IPS-20b (cell line): Measurements from ENCODE around the gene THUMPD3.

ENCODE experiments used
- H3K27ac ChIP-seq: one replicate; pipeline ENCODE4 v1.5.1; 2013; ENCODE audit warnings: low read length
- H3K27me3 ChIP-seq: 2 replicates; pipeline ENCODE4 v1.6.1; 2013; ENCODE audit warnings: mild to moderate bottlenecking, low read length, inconsistent platforms; ENCODE audit not compliant: insufficient read depth
- H3K36me3 ChIP-seq: 2 replicates; pipeline ENCODE4 v1.6.1; 2013; ENCODE audit warnings: low read depth, mild to moderate bottlenecking, inconsistent platforms, low read length, moderate library complexity; ENCODE audit not compliant: insufficient read depth
- H3K4me1 ChIP-seq: 2 replicates; pipeline ENCODE4 v1.6.1; 2013; ENCODE audit warnings: mild to moderate bottlenecking, control low read depth, inconsistent platforms, low read length, moderate library complexity; ENCODE audit not compliant: insufficient read depth
- H3K4me3 ChIP-seq: 2 replicates; pipeline ENCODE4 v1.5.1; 2013; ENCODE audit warnings: mild to moderate bottlenecking, low read length, inconsistent platforms
- H3K9ac ChIP-seq: 2 replicates; pipeline ENCODE4 v1.6.1; 2013; ENCODE audit warnings: low read depth, mild to moderate bottlenecking, inconsistent platforms, low read length, moderate library complexity
- H3K9me3 ChIP-seq: 2 replicates; pipeline ENCODE4 v1.6.1; 2013; ENCODE audit warnings: mild to moderate bottlenecking, low read depth, low read length, inconsistent platforms; ENCODE audit not compliant: insufficient read depth

THUMPD3 gene

DNA sequence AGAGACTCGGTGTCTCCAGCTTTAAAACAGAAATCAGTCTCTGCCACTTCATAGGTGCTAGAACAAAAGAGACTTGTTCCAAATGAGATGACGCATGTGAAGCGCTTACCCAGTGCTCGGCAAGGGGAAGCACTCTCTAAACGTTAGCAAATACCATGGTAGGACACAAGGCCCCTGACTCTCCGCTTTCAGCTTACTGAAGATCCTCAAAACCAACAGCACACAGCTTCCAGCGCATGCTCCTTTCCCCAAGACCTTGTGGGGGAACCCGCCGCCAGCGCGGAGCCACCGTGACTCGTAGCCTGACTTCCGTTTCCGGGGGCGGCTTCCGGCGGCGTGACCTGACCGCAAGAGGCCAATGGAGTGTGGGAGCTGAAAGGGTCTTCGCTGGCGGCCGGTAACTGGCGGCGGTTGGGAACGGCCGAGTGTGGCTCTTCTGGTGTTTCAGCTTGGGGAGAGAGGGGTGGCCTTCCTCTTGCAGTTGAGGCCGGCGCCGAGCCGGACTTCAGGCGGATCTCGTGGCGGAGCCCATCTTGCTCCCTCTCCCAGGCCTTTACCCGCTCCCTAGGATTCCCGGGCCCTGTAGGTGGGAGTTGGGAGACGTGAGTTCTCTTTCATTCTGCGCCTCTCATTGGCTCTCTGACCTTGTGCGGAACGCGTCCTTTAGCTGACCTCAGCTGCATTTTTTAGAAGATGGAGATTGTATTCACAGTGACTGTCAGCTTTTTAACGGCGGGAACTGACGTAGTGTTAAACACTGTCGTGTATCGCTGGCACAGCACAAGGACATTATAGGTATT, at the start of gene THUMPD3:
Gene THUMPD3, plus strand, starts transcription at position 324 of the 800 bp plus-strand sequence. CDS start 2,015 bp downstream, outside the sequence.
- peak within 1 kb of the TSS; percentile 91 for H3K4me3 ChIP-seq
- no peaks in the 10 kb centered on the region for H3K9me3 ChIP-seq
- H3K36me3 ChIP-seq, result peaks cover 33% of the 10 kb centered on the region
- peak within 1 kb of the TSS; percentile 94 for H3K9ac ChIP-seq
- H3K27me3 ChIP-seq, result no peaks in the 10 kb centered on the region
- H3K27ac ChIP-seq, result peak within 1 kb of the TSS; percentile 70
- H3K4me1 ChIP-seq, result peaks cover 13% of the 10 kb centered on the region

GRCh38 chr3:9314796-9315195, 48.1 kb upstream of the THUMPD3 start:
- Histone ChIP-seq H3K4me1 (peaks cover 14% of the 10 kb centered on the region; the same call in 1 of the 2 replicates), H3K9me3 (no peaks in the 10 kb centered on the region), H3K9ac (no peak overlapping the region), H3K27me3 (no peaks in the 10 kb centered on the region; the same call in 1 of the 2 replicates), H3K4me3 (no peak overlapping the region), H3K27ac (no peak overlapping the region), H3K36me3 (no peaks in the 10 kb centered on the region)

GRCh38 chr3:9316881-9317361, 45.9 kb upstream of the THUMPD3 start:
- Histone ChIP-seq H3K4me1 (peaks cover 14% of the 10 kb centered on the region; the same call in 1 of the 2 replicates), H3K27me3 (no peaks in the 10 kb centered on the region; the same call in 1 of the 2 replicates), H3K9ac (peak overlapping the region; percentile 71; the same call in 1 of the 2 replicates), H3K27ac (peak overlapping the region; percentile 63), H3K9me3 (no peaks in the 10 kb centered on the region), H3K4me3 (peak overlapping the region; percentile 48), H3K36me3 (no peaks in the 10 kb centered on the region)

DNA sequence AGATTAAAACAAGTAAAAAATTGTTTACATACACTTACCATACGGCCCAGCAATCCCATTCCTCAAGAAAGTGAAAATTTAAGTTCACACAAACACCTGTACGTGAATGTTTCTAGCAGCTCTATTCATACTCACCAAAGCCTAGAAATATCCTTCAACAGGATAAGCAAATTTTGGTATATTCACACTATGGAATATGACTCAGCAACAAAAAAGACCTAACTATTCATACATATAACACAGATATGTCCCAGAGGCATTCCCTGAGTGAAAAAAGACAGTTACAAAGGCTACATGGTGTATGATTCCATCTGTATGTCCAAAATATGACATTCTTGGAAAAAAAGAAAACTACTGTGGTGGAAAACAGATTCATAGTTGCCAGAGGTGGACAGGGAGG, 40.1 kb upstream of the THUMPD3 start:
- no peaks in the 10 kb centered on the region for H3K27me3 ChIP-seq
- H3K4me3 ChIP-seq, result no peak overlapping the region
- no peak overlapping the region for H3K27ac ChIP-seq
- no peaks in the 10 kb centered on the region for H3K36me3 ChIP-seq
- no peak overlapping the region for H3K9ac ChIP-seq
- no peaks in the 10 kb centered on the region; the same call in 1 of the 2 replicates for H3K4me1 ChIP-seq
- peaks cover 19% of the 10 kb centered on the region for H3K9me3 ChIP-seq

GRCh38 chr3:9324944-9325343, 37.9 kb upstream of the THUMPD3 start:
- H3K36me3 ChIP-seq, result no peaks in the 10 kb centered on the region

GRCh38 chr3:9327578-9327977, 35.3 kb upstream of the THUMPD3 start:
- no peaks in the 10 kb centered on the region for H3K4me1 ChIP-seq
- H3K9ac ChIP-seq, result no peak overlapping the region
- H3K9me3 ChIP-seq, result peaks cover 36% of the 10 kb centered on the region
- no peak overlapping the region for H3K27ac ChIP-seq
- H3K27me3 ChIP-seq, result no peaks in the 10 kb centered on the region
- H3K36me3 ChIP-seq, result no peaks in the 10 kb centered on the region
- no peak overlapping the region for H3K4me3 ChIP-seq

More at GRCh38 chr3:9324944-9325343, 37.9 kb upstream of the THUMPD3 start:
- no peaks in the 10 kb centered on the region for H3K27me3 ChIP-seq
- no peaks in the 10 kb centered on the region for H3K4me1 ChIP-seq
- no peak overlapping the region for H3K27ac ChIP-seq
- no peak overlapping the region for H3K9ac ChIP-seq
- no peak overlapping the region for H3K4me3 ChIP-seq
- H3K9me3 ChIP-seq, result peaks cover 28% of the 10 kb centered on the region

DNA sequence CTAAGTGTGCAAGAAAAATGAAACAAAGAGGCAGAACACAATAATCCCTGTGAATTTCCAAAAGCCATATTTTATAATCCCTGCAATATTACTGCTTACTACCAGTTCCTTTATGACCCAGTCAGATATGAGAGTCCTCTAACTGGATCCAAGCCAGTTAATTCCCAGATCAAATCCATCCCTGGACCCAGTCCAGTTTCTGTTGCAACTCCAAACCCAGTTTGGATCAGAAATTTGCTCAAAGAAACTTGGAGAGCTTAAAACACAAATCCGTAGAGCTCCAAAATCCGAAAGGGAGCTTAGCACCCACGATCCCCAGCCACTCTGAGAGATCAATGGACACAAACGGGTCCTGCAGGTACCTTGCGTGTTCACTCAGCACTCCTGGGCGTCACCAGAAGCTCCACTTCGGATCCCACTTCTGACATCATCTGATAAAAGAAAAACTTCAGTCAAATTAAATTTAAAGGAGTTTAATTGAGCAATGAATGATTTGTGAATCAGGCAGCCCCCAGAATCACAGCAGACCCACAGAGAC, 32.6 kb upstream of the THUMPD3 start:
- H3K9me3 ChIP-seq, result peaks cover 33% of the 10 kb centered on the region

DNA sequence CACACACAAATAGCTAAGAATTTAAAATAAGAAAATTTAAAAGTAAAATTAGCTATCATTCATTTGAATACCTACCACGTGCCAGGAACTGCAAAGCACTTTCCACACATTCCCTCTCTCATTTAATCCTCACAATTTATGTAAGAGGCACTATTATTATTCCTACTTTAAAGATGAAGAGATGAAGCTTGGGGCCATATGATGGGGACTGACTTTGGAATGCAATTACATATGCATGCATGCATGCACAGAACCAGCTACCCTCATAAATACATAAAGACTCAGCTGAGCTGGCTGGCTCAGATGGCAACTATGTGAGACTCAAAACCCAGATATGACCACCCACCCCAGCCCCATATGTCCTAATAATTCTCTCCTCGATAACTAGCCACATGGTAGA, 31.7 kb upstream of the THUMPD3 start:
- no peak overlapping the region for H3K4me3 ChIP-seq
- H3K36me3 ChIP-seq, result no peaks in the 10 kb centered on the region
- H3K4me1 ChIP-seq, result peaks cover 6% of the 10 kb centered on the region; the same call in 1 of the 2 replicates
- H3K27me3 ChIP-seq, result no peaks in the 10 kb centered on the region
- no peak overlapping the region for H3K27ac ChIP-seq
- peaks cover 30% of the 10 kb centered on the region for H3K9me3 ChIP-seq
- H3K9ac ChIP-seq, result no peak overlapping the region

More for the DNA sequence above, 32.6 kb upstream of the THUMPD3 start:
- Histone ChIP-seq H3K36me3 (no peaks in the 10 kb centered on the region), H3K4me3 (no peak overlapping the region), H3K4me1 (peaks cover 6% of the 10 kb centered on the region; the same call in 1 of the 2 replicates), H3K27me3 (no peaks in the 10 kb centered on the region), H3K9ac (no peak overlapping the region), H3K27ac (no peak overlapping the region)

GRCh38 chr3:9332250-9333030, 30.4 kb upstream of the THUMPD3 start:
- H3K9me3 ChIP-seq, result peaks cover 20% of the 10 kb centered on the region
- no peak overlapping the region for H3K27ac ChIP-seq
- H3K27me3 ChIP-seq, result no peaks in the 10 kb centered on the region
- H3K4me3 ChIP-seq, result no peak overlapping the region
- H3K9ac ChIP-seq, result no peak overlapping the region
- H3K36me3 ChIP-seq, result no peaks in the 10 kb centered on the region
- H3K4me1 ChIP-seq, result peaks cover 6% of the 10 kb centered on the region; the same call in 1 of the 2 replicates

DNA sequence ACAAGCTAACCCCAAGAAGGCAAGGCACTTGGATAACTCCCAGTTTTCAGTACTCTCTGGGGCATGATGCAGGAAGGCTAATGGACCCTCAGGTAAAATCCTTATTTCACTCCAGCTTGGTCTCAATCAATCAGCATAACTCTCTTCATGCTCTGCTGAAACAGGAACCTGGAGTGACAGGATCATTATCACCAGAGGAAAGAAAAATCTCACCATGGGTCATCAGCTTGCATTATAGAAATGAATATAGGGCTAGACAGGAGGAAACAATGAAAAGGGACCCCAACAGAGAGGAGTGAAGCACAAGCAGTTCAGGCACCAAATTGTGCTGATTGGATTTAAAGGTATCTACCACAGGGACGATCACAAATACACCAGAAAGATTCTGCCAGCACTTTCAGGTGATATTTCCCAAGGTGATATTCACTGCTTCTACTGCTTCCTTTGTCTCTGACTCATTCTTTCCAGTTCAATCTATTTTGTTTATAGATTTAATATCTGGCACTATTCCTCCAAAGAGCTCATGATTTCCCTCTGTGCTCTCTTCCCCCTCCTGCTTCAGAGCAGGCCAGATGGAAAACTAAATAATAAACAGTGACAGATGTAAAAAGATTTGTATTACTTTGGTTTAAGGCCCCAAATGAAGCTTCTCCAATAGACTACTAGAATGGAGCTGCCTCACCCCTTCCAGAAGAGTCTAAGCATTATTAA, 22.9 kb upstream of the THUMPD3 start:
- no peak overlapping the region for H3K27ac ChIP-seq
- no peak overlapping the region for H3K4me3 ChIP-seq
- peaks cover 4% of the 10 kb centered on the region; the same call in 1 of the 2 replicates for H3K4me1 ChIP-seq
- H3K36me3 ChIP-seq, result no peaks in the 10 kb centered on the region
- H3K27me3 ChIP-seq, result no peaks in the 10 kb centered on the region
- no peaks in the 10 kb centered on the region for H3K9me3 ChIP-seq
- H3K9ac ChIP-seq, result no peak overlapping the region

DNA sequence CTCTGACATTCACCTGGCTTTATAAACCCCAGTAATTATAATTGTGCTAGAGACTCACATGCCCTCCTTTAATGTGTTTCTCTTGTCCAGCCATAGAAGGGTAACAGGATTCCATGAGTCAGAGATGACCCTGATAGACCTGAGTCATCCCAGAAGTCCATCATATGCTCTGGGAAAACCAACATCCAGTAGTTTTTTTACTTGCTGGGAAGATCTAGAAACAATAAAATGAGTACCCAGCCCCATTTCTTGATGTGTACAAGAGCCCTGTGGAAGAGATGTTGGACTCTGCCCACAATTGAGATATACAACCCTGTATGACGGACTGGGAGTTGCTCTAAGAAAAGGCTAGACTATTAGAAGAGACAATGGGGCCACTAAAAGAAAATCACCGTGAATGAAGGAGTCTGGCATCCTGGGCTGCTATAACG, 22.4 kb upstream of the THUMPD3 start:
- no peaks in the 10 kb centered on the region for H3K9me3 ChIP-seq
- H3K4me3 ChIP-seq, result no peak overlapping the region
- H3K27me3 ChIP-seq, result no peaks in the 10 kb centered on the region
- H3K9ac ChIP-seq, result no peak overlapping the region
- no peaks in the 10 kb centered on the region for H3K36me3 ChIP-seq
- peaks cover 4% of the 10 kb centered on the region; the same call in 1 of the 2 replicates for H3K4me1 ChIP-seq
- no peak overlapping the region for H3K27ac ChIP-seq
